OCI-LY7 (cell line): Measurements from ENCODE around the gene CAMP.

ENCODE experiments used
- EZH2phosphoT487 ChIP-seq: fragments of 200-600 bp; sonication (generic); IDR thresholded peaks from 2 replicates; pipeline ENCODE4 v1.6.1; 2018; ENCODE audit warnings: low read depth, borderline replicate concordance, mild to moderate bottlenecking, mixed run types, antibody characterized with exemption, low read length, moderate library complexity, mixed read lengths
- TF ChIP-seq, protein P1 (sequence below): fragments of 200-600 bp; sonication (generic); conservative IDR thresholded peaks from 2 replicates; pipeline ENCODE4 v1.5.1; 2014; ENCODE audit warnings: mild to moderate bottlenecking, antibody characterized with exemption, low read length, moderate library complexity, mixed read lengths

GRCh38 chr3:48271763-48272498 lies 48.6 kb downstream of the CAMP start:
- TF ChIP-seq, protein P1, sequence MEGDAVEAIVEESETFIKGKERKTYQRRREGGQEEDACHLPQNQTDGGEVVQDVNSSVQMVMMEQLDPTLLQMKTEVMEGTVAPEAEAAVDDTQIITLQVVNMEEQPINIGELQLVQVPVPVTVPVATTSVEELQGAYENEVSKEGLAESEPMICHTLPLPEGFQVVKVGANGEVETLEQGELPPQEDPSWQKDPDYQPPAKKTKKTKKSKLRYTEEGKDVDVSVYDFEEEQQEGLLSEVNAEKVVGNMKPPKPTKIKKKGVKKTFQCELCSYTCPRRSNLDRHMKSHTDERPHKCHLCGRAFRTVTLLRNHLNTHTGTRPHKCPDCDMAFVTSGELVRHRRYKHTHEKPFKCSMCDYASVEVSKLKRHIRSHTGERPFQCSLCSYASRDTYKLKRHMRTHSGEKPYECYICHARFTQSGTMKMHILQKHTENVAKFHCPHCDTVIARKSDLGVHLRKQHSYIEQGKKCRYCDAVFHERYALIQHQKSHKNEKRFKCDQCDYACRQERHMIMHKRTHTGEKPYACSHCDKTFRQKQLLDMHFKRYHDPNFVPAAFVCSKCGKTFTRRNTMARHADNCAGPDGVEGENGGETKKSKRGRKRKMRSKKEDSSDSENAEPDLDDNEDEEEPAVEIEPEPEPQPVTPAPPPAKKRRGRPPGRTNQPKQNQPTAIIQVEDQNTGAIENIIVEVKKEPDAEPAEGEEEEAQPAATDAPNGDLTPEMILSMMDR: no peak
- no peak for TF ChIP-seq EZH2phosphoT487
